ENCODE measurements around the gene TBCCD1. TPM values are rescaled to one million over a fixed set of nuclear protein-coding genes. Genes with fewer than 3 reads are reported as not detected.
"Not testable (repeated sequence)": the region's sequence is repeated elsewhere in the genome, so short reads cannot be mapped to it uniquely, and the experiment has no call there.

Gene TBCCD1
- total RNA-seq, 1 experiment from 2014 or later = 21.4 TPM

GRCh38 chr3:186594591-186595113, 27.5 kb upstream of the TBCCD1 start:
- DNase-seq (ENCODE audit: low spot score) = no peak

DNA sequence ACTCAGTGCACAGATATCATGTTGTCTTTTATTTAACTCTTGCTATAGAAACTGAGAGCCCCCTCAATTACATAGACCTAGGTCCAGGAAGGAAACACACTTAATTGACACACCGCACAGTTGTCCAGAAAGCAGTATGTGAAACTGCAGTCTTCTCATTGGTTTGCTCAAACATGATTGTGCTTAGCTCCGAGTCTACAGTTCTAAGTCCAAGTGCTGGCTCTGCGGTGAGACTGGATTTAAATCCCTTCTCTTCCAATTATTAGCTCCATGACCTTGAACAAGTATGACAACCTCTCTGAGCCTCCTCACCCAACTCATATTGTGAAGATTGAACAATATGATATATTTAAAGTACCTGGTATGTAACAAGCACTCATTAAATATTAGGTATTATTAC, 26.7 kb upstream of the TBCCD1 start:
- no peak for DNase-seq (ENCODE audit: low spot score)

GRCh38 chr3:186592682-186593081, 25.5 kb upstream of the TBCCD1 start:
- no peak for DNase-seq (ENCODE audit: low spot score)

DNA sequence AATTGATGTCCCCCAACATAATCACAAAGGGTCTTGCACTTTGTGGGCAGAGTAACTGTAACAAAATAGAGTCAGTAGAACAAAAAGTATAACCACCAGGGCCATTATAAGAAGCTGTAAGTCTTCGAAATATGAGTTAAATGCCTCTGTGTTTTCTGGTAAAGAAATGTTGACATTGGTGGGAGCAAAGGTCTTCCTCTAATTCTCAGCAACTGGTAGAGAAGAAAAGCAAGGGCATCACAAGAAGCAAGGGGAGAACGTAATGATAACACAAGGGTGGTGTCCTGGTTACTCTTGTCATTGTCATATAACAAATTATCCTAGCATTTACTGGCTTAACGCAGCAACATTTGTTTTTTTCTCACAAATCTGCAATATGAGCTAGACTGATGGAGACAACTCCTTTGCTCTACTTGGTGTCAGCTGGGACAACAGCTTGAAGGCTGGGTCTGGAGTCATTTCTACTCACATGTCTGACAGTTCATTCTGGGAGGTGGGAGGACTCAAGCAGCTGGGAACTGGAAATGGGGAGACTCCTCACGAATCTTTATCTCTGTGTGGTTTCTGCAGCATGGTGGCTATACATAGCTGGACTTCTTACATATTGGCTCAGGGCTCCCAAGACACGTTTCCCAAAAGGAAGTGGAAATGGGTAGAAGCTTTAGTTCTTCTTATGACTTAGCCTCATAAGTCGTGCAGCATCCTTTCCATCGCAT, 23.6 kb upstream of the TBCCD1 start:
- DNase-seq (ENCODE audit: low spot score) = no peak

DNA sequence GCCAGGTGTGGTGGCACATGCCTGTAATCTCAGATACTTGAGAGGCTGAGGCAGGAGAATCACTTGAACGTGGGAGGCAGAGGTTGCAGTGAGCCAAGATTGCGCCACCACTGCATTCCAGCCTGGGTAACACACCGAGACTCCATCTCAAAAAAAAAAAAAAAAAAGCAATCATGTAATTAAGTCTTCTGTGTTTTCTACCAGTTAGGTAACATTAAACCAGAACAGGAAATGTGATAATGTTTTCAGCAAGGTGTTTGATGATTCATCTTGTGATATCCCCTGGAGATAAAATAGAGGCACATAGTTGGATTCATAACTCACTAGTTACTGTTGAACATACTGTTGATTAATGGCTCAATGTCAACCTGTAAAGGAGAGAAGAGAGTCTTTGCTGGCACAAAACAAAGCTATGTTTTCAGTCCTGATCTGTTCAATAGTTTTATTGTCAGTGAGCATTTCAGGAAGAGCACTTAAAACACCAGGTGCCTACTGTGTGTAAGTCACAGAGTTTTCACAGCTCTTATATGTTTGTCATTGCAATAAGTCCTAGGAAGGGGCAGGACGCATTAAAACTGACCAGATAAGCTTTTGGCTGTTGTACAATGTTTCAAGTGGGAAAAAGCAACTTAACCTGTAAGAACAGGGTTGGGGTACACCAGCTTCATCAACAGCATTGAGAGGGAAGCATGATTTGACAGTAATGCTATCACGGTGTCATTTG, 22.9 kb upstream of the TBCCD1 start:
- no peak for DNase-seq (ENCODE audit: low spot score)

DNA sequence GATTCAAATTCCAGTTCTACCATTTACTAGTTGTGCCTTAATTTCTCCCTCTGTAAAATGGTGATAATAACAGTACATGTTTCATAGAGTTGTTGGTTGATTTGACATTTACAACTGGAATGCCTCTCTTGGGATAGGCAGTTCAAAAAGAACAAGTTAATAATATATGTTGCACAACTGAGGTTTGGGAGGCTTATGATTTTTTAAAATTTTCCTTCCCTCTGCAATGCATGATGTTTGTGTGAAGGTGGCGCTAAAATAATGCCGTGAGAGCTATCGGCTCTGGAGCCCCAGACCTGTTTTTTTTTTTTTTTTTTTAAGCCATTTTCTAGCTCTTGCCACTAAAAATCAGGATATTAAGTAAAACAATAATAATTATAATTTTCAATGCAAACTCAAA, 22.0 kb upstream of the TBCCD1 start:
- no peak for DNase-seq (ENCODE audit: low spot score)

- DNase-seq (ENCODE audit: low spot score) = no peak
These were observed 21.5 kb upstream of the TBCCD1 start for GRCh38 chr3:186588632-186589031.

DNA sequence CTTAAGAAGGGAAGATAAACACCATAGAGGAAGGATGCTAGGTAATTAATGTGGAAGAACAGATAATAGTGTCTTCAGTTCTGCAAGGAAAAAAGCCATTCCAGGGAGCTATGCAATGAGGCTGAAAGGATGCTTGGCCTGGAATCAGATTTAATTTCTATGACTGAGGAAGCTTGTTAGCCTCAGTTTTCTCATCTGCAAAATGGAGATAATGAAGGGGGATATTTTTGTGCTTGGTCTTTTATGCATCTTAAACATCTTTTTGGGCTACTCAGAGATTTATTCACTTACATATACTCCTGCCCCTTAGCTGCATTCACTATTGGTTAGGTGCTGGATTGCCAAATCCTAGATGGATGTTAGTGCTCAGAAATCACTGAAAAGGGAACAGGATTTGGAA, 20.0 kb upstream of the TBCCD1 start:
- DNase-seq (ENCODE audit: low spot score) = no peak

DNA sequence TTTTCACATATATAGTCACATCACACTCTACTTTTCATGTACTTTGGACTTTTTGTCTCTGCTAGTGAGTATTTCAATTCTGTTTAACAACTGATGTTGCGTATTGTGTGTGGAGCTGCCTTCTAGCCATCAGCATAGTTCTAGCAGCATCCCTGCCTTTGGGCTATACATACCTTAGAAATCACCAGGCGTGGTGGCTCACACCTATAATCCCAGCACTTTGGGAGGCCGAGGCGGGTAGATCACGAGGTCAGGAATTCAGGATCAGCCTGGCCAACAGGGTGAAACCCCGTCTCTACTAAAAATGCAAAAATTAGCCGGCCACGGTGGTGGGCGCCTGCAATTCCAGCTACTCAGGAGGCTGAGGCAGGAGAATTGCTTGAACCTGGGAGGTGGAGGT, 19.1 kb upstream of the TBCCD1 start:
- not testable (repeated sequence) for DNase-seq (ENCODE audit: low spot score)

DNA sequence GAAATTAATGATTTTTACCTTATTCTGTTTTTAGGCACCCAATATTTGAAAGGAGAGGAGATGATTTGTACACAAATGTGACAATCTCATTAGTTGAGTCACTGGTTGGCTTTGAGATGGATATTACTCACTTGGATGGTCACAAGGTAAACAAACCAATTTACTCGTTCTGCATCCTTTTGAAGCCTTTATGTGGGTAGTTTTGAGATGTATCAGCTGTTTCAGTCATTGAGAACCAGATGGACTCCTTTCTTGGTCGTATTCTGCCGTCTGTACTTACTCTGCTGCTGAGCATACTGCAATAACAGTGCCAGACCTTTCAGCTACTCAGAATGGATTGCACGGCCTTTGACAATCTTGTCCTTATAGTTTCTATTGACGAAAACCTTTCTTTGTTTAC, 16.7 kb upstream of the TBCCD1 start:
- DNase-seq (ENCODE audit: low spot score) = no peak

- DNase-seq (ENCODE audit: low spot score) = no peak
These were observed 15.4 kb upstream of the TBCCD1 start for GRCh38 chr3:186582541-186582940.

- DNase-seq (ENCODE audit: low spot score) = no peak
These were observed 13.6 kb upstream of the TBCCD1 start for GRCh38 chr3:186580785-186581184.

DNA sequence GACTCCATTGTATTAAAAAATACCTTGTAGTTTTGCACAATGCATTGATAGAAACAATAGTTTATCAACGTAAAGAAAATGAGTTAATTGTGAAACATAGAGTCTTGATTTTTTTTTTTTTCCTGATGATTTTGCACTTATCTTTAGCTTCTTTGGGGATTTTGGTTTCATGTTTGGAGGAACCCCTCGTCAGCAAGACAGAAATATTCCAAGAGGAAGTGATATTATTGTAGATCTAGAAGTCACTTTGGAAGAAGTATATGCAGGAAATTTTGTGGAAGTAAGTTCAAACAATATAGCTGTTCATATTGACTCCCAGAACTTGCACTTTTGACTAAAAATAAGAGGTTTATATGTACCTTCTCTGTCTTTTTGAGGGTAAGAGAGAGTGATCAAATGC, 10.4 kb upstream of the TBCCD1 start:
- no peak for DNase-seq (ENCODE audit: low spot score)

DNA sequence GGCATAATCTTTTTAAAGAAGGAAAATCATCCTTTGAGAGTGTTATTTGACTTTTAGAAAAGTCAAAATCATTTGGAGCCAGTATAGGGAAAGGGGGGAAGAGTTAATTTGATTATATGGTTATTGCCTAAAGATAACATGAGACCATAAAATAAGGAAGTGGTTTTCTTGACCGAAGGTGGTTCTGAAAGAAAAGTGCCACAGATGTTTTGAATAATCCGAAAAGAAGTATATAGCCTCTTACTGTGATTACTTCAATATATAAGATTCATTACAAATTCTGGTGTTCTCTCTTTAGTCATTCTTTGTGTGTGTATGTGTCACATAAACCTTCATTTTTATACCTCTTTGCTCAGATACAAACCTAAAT, 4.5 kb upstream of the TBCCD1 start:
- DNase-seq (ENCODE audit: low spot score) = no peak

- no peak for DNase-seq (ENCODE audit: low spot score)
These were observed 4.0 kb upstream of the TBCCD1 start for GRCh38 chr3:186570941-186571643.

GRCh38 chr3:186570096-186570940, 3.2 kb upstream of the TBCCD1 start, which contains the start of gene DNAJB11:
TSS of gene DNAJB11 (plus strand) at chr3:186570720. CDS start at chr3:186570898, 178 bp downstream.
- DNase-seq (ENCODE audit: low spot score) = peak; percentile 100

GRCh38 chr3:186569779-186570095, 2.6 kb upstream of the TBCCD1 start:
- no peak for DNase-seq (ENCODE audit: low spot score)

- DNase-seq (ENCODE audit: low spot score) = not testable (repeated sequence)
These were observed 2.2 kb upstream of the TBCCD1 start for GRCh38 chr3:186569361-186569760.

DNA sequence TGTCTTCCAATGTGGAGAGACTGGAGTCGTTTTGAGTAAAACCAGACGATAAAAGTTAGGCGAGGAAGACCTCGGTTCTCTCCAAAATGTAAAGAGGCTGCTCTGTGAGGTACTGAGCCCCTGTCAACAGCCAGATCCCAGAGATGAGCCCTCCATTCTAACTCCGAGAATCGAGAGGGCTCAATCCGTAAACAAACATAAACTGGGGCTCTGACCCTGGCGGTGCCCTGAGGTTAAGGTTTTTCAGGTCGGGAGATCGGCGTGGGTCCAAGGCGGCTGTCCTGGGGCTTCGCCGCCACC, 417 bp downstream of the TBCCD1 start:
- no peak for DNase-seq (ENCODE audit: low spot score)

- DNase-seq (ENCODE audit: low spot score) = no peak
These were observed 2.6 kb downstream of the TBCCD1 start for GRCh38 chr3:186564586-186564985.

- no peak for DNase-seq (ENCODE audit: low spot score)
These were observed 14.6 kb downstream of the TBCCD1 start for GRCh38 chr3:186552408-186553031.

- no peak for DNase-seq (ENCODE audit: low spot score)
These were observed 15.8 kb downstream of the TBCCD1 start for GRCh38 chr3:186551387-186551786.

Data from H4 (cell line).